Measurements from ENCODE around the gene WASL.

DNA sequence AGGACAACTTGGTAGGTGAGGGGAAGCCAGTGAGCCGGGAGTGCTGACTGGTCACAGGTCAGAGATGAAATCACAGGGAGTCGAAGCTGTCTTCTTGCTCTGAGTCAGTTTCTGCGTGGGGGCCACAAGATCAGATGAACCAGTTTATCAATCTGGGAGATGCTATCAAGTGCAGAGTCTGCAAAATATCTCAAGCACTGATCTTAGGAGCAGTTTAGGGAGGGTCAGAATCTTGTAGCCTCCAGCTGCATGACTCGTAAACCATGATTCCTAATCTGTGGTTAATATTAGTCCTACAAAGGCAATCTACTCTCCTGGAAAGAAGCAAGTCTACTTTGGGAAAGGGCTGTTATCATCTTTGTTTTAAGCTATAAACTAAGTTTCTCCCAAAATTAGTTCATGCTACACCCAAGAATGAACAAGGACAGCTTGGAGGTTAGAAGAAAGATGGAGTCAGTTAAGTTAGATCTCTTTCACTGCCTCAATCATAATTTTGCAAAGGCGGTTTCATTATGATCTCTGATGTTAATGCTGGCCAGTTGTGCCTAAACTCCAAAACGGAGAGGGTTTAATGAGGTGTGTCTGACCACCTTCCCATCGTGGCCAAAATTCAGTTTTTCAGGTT is 101.6 kb downstream of the WASL start:
- TF ChIP-seq ZBTB33 (IDR thresholded peaks at IDR 0.05) (no peak), POLR2A (IDR thresholded peaks at IDR 0.05; ENCODE audit: low read depth, low read length) (no peak), HCFC1 (IDR thresholded peaks at IDR 0.05; ENCODE audit: low read length) (no peak), RAD21 (IDR thresholded peaks at IDR 0.05; ENCODE audit: insufficient read depth, low read depth, low read length) (no peak), CHD2 (IDR thresholded peaks at IDR 0.05; ENCODE audit: borderline replicate concordance, low read depth, low read length) (no peak), CTCF (IDR thresholded peaks at IDR 0.05 in 2 of 3, conservative IDR thresholded peaks at IDR 0.05 in 1 of 3; ENCODE audit: control insufficient read depth in 2 of 3, extremely low read depth in 1 of 3, insufficient read depth in 1 of 3, low read depth in 3 of 3, low read length in 3 of 3) (no peak), CHD4 (IDR thresholded peaks at IDR 0.05) (no peak), SREBF2 (IDR thresholded peaks at IDR 0.05; ENCODE audit: low read length) (no peak), MYC (IDR thresholded peaks at IDR 0.05; ENCODE audit: insufficient read depth, insufficient read length, insufficient replicate concordance, low read length, severe bottlenecking) (no peak), SUZ12 (IDR thresholded peaks at IDR 0.05; ENCODE audit: unreplicated experiment) (no peak), RBBP5 (conservative IDR thresholded peaks at IDR 0.05) (no peak), ELK1 (IDR thresholded peaks at IDR 0.05; ENCODE audit: low read depth, low read length) (no peak), EZH2 (IDR thresholded peaks at IDR 0.05; ENCODE audit: borderline replicate concordance, control insufficient read depth, low read depth, low read length) (no peak)
- TF ChIP-seq, protein P1, sequence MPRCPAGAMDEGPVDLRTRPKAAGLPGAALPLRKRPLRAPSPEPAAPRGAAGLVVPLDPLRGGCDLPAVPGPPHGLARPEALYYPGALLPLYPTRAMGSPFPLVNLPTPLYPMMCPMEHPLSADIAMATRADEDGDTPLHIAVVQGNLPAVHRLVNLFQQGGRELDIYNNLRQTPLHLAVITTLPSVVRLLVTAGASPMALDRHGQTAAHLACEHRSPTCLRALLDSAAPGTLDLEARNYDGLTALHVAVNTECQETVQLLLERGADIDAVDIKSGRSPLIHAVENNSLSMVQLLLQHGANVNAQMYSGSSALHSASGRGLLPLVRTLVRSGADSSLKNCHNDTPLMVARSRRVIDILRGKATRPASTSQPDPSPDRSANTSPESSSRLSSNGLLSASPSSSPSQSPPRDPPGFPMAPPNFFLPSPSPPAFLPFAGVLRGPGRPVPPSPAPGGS (IDR thresholded peaks at IDR 0.05; ENCODE audit: borderline replicate concordance, insufficient read depth, low read depth, low read length, poor library complexity, severe bottlenecking): no peak
